Activated CD4-positive, alpha-beta T cell treated with anti-CD3 and anti-CD28 coated beads for 1 hour (primary cell): Measurements from ENCODE around the gene SEPHS1.
"Not testable (repeated sequence)": the region's sequence is repeated elsewhere in the genome, so short reads cannot be mapped to it uniquely, and the experiment has no call there.

Source experiments
- DNase-seq: peaks from one replicate; pipeline ENCODE4 v3.0.0-alpha.2; 2020

The SEPHS1 gene

DNA sequence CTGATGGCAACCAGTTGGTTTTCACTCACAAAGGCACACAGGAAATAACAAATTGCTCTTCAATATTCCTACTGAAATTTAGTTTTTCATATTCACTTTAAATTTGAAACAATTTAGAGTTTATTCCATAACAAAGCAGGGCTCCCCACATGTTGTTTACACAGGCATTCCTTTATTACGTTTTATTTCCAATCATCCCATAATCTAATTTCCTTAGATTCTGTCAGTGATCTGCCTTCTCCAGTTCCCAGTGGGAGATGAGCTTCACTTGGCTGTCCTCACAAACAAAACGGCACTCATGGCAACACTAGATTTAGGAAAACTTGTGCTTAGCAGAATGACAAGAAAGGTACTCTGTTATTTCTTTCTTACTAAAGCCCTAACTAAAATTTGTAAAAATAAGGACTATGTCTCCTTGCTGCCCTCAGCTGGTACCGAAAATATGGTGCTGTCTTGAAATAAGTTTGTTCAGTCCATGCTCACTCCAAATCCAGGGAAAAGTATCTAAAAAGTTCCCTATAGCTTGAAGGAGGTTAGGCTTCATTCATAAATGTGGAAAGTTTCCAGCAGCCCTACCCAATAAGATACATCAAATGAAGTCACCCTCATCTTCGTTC, 71.2 kb downstream of the SEPHS1 start:
- no peak for DNase-seq

GRCh38 chr10:13276146-13276545, 71.9 kb downstream of the SEPHS1 start:
- DNase-seq = not testable (repeated sequence)

DNA sequence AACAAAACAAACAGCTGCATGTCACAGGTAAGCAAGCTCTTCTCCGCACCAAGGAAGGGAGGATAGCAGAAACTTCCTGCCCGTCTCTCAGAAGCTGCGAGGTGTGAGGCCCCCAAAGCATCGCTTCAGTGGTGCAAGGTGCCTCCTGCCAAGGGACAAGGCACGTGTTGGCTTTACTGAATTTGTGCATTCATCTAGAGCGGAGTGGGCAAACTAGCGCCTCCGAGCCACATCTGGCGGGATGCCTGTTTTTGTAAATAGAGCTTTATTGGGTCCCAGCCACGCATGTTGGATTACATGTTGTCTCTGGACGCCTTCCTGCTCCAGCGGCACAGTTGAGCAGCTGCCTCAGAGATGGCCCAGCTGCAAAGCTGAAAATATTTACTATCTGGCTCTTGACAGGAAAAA, 75.9 kb downstream of the SEPHS1 start:
- DNase-seq = no peak

- peak; percentile 22 for DNase-seq
Measured at GRCh38 chr10:13271552-13272163, 76.4 kb downstream of the SEPHS1 start.

DNA sequence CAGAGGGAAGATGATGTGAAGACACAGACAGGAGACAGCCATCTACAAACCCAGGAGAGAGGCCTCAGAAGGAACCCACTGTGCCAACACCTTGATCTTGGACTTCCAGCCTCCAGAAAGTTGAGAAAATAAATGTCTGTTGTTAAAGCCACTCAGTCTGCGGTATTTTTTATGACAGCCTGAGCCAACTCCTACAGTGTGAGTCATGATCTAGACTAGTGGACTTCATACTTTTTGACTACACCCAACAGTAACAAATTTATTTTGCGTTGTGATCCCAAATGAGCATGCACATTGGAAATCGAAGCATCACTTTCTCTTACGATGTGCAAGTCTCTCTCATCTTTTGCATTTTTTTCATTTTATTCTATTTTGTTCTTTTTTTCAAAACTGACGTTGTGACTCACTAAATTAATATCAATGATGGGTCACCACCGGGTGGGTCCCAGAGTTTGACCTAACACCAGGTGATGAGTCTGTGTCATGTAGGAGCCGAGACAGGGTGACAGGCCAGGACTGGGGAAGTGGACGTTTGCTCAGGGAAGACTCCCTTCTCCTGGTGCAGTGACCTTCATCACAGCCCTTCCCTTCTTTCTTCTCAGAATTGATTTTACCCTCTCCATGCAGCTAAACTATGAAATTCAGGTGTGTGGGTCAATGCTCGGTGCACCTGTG, 77.1 kb downstream of the SEPHS1 start:
- no peak for DNase-seq

GRCh38 chr10:13268841-13269240, 79.3 kb downstream of the SEPHS1 start:
- DNase-seq = no peak

DNA sequence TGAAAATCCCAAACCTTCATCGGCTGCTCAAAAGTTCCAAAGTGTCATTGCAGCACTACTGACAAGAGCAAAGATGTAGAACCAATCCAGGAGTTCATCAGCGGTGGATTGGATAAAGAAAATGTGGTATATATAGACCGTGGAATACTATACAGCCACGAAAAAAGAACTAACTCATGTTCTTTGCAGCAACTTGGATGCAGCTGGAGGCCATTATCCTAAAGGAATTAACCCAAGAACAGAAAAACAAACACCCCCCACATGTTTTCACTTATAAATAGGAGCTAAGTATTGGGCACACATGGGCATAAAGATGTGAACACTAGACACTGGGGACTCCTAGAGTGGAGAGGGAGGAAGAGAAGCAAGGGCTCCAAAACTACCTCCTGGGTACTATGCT, 79.8 kb downstream of the SEPHS1 start:
- no peak for DNase-seq
